Stimulated activated CD8-positive, alpha-beta memory T cell treated with anti-CD3 and anti-CD28 coated beads, Interleukin-4, amount 100 ng/mL, for 24 hours (primary cell): ENCODE data around the gene ADAM33.

Experiments
- DNase-seq: peaks from one replicate; pipeline ENCODE4 v3.0.0-alpha.2; 2020; ENCODE audit warnings: low read depth

Gene ADAM33

GRCh38 chr20:3646651-3647050 lies 35.2 kb downstream of the ADAM33 start:
- DNase-seq: no peak

- no peak for DNase-seq
Observed at GRCh38 chr20:3646067-3646440, 35.8 kb downstream of the ADAM33 start.

GRCh38 chr20:3645309-3646066 lies 36.3 kb downstream of the ADAM33 start:
- DNase-seq: no peak

DNA sequence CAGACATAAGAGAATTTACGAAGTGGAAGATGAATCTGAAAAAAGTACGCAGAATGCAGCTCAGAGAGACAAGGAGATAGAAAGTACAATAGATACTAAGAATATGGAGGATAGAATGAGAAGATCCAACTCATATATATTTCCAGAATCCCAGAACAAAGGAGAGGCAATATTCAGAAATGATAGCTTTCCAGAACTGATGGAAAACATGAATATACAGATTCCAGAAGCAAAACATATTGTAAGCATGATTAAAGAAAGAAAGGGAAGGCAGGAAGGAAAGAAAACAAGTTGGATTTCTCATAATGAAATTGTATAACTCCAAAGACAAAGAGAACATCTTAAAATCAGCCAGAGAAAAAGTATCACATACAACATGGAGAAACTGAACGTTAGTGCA lies 41.6 kb downstream of the ADAM33 start:
- DNase-seq: no peak

GRCh38 chr20:3635346-3635745 lies 46.5 kb downstream of the ADAM33 start:
- no peak for DNase-seq

GRCh38 chr20:3633913-3634478 lies 47.8 kb downstream of the ADAM33 start:
- no peak for DNase-seq

DNA sequence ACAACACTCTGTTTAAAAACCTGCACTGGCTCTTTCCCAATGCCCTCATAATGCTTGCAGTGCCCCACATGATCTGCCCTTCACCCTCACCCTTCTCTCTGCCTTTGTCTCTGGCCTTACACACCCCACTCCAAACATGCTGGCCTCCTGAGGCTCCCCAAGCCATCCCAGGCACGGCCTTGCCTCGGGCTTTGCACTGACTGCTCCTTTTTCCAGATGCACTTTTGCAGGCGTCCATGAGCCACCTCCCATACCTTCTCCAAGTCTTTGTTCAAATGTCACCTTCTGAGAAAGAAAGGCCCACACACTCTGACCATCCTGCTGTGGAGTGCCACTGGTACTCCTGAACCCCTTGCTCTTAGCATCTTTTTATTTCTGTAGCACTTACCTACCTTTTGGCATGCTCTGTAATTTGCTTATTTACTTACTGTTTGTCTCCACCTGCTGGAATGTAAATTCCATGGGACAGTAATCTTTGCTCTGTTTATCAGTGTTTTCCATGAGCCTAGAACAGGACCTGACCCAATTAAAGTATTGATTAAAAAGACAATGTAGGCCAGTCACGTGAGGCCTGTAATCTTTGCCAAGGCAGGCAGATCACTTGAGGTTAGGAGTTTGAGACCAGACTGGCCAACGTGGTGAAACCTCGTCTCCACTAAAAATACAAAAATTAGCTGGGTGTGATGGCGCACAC lies 49.4 kb downstream of the ADAM33 start:
- DNase-seq: no peak

DNA sequence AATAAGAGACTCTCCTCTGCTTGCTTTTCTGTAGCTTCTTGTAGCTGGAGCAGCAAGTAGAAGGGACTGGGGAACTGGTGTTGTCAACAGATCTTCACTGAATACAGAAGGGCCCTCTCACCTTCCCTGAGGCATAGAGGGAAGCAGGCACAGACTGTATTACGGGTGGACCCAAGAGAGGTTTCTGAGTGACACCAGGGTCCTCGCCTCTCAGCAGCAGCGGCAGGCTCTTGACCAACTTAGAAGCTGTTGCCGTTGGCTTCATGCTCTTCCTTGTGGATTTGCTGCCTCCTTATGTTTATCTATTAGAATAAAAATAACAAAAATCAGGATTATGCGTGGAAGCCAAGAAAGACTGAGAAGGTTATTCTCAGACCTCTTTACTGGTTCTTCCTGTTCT lies 50.3 kb downstream of the ADAM33 start:
- DNase-seq: no peak

DNA sequence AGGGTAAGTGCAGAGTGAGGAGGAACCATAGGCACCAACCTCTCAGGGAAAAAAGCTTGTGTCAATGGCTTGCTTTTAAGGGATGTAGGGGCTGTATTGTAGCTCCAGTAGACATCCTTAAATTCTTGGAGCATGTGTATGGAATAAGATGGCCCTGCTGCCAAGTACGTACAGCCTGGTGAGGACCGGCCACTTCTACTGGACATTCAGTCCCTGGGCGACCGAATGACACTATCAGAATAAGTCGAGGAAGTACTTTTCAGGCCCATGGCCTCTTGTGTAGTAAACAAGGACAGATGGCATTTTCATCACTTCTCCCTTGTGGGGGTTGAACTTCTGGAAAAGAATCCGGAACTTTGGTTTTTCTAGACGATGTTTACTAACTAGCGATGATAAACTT lies 51.4 kb downstream of the ADAM33 start:
- DNase-seq: no peak

DNA sequence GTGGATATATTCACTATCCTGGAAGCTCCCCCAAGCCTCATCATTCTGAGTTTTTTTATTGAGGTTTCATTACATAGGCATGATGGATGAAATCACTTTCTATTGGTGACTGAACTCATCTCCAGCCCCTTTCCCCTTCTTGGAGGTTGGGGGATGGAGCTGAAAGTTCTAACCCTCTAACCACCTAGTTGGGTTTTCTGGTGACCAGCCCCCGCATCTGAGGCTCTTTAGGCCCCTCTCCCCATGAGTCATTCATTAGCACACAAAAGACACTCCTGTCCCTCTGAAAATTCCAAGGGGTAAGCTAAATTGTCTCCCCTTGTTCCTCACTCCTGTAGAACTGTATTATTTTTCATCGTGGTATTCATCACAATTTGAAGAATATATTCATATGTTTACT lies 51.9 kb downstream of the ADAM33 start:
- DNase-seq: no peak

DNA sequence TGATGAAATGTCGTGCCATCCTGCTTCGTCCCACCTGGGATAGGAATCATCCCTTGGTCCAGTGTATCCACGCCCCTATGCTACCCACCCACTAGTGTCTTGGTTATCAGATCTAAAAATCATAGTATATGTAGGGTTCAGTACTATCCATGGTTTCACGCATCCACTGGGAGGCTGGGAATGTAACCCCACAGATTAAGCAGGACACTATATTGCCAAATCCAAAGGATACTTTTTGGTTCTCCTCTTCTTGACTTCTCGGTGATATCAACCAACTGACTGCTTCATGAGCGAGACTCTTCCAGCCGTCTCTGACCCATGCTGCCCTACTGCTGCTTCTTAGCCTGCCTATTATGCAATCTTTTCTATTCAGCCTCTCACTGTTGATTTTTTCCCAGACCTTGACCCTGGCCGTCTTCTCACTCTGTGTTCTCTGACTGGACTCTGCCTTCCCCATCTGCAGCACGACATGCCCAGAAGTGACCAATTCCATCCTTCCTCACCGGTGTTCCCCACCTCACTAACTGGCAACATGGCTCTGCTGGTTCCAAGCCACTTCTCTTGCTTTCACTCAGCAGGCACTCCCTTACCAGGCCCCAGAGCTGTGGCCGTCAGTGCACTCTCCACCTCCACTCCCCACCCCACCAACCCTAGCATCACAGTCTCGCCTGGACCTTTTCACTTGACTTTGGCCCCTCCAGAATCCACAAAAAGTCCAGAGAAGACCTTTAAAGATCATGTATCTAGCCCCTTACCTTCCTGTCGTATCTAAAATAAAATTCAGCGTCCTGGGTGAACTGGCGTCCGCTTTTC lies 53.1 kb downstream of the ADAM33 start:
- no peak for DNase-seq

DNA sequence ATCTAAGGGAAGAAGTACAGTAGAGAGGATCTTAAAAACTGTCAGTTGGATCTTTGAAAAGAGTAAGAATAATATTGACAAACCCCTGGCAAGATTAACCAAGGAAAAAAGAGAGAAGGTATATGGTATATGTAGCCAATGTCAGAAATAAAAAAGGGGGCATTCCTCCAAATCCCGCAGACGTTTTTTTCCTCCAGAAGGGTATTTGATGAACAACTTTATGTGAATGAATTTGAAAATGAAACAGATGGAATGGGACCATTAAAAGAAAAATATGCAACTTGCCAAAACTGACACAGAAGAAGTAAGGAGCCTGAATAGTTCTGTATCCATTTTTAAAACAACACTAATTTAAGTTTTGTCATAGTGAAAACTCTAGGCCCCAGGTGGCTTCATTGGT lies 54.3 kb downstream of the ADAM33 start:
- no peak for DNase-seq

DNA sequence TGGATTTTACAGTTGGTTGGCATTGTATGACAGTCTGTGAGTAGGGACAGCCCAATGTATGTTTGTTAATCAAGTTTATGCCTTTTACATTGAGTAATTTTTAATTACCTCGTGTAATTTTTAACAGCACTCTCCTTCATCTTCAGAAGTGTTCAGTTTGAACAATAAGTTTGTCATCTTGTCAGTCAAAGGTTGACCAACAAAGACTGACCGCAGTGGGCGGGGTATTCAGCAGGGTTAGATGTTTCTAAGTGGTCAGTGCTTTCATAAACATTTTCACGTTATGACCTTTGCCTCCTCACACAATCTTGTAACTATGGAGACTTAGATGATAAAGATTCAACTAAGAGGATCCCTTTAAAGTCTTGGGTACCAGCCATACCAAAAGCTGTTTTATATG lies 59.4 kb downstream of the ADAM33 start:
- DNase-seq: no peak

DNA sequence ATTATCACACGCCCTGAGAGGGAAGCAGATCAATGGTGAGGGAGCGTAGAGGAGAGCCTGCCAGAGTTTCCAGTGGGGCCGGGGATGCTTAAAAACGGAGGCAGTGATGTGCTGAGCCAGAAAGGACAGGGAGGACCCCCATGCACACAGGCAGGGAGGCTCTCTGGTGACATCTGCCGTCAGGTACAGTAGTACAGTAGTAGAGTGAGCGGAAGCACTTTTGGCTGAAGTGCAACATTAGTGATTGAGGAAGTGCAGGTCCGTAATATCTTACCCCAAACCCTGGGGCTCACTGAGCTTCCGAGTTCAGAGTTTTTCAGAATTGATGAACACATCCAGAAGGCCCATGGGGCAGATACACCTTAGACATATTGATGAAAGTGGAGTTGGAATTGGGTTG lies 60.7 kb downstream of the ADAM33 start:
- DNase-seq: no peak
